MCF 10A (cell line): ENCODE data around the gene BRDT. TPM values are rescaled to one million over a fixed set of nuclear protein-coding genes. Genes with fewer than 3 reads are reported as not detected.

Experiments
- BruUV-seq: library from RNA; stranded (reverse); fragments of 400-500 nt; replicated peaks from 2 replicates; lab custom pipeline; 2021; lab: Mats Ljungman, UMichigan
- CTCF ChIA-PET: fragments of 300-600 bp; sonication (Branson Sonifier 250); formaldehyde crosslinking; extraction: SDS; loops from one replicate; lab custom pipeline; 2021; ENCODE audit warnings: antibody characterized with exemption, inconsistent platforms; lab: Yijun Ruan, JAX
- POLR2A ChIA-PET: fragments of 300-600, 350-650 bp; sonication (Branson Sonifier 250); formaldehyde crosslinking; extraction: SDS; loops from one replicate; lab custom pipeline; 2020; ENCODE audit warnings: antibody characterized with exemption, inconsistent platforms; lab: Yijun Ruan, JAX
- DNase-seq: peaks from one replicate; pipeline ENCODE4 v3.0.0-alpha.2; 2018; ENCODE audit not compliant: unreplicated experiment
- H3K27ac Mint-ChIP-seq: one replicate; pipeline ENCODE4 v1.8.0; 2022; ENCODE audit warnings: mild to moderate bottlenecking, low read depth, mixed read lengths; ENCODE audit not compliant: unreplicated experiment
- H3K27me3 Mint-ChIP-seq: one replicate; pipeline ENCODE4 v1.8.0; 2022; ENCODE audit warnings: mixed read lengths; ENCODE audit not compliant: insufficient read depth, unreplicated experiment
- H3K36me3 Mint-ChIP-seq: one replicate; pipeline ENCODE4 v1.8.0; 2022; ENCODE audit warnings: mild to moderate bottlenecking, moderate library complexity, mixed read lengths; ENCODE audit not compliant: insufficient read depth, unreplicated experiment
- H3K4me1 Mint-ChIP-seq: one replicate; pipeline ENCODE4 v1.8.0; 2022; ENCODE audit warnings: mixed read lengths; ENCODE audit not compliant: insufficient read depth, unreplicated experiment
- H3K4me3 Mint-ChIP-seq: one replicate; pipeline ENCODE4 v1.8.0; 2022; ENCODE audit warnings: mild to moderate bottlenecking, moderate library complexity, mixed read lengths; ENCODE audit not compliant: unreplicated experiment
- H3K9me3 Mint-ChIP-seq: one replicate; pipeline ENCODE4 v1.8.0; 2022; ENCODE audit warnings: mixed read lengths; ENCODE audit not compliant: unreplicated experiment
- CTCF ChIP-seq: fragments of 200-600 bp; IDR thresholded peaks from one replicate; pipeline ENCODE4 v1.8.0; 2022; ENCODE audit warnings: antibody characterized with exemption, mild to moderate bottlenecking; ENCODE audit not compliant: unreplicated experiment
- intact Hi-C: fragments of 100-400 bp; cut with micrococcal nuclease; formaldehyde crosslinking; loops from 2 replicates; pipeline ENCODE4 v1.14.1; 2022
- total RNA-seq: library from RNA; stranded (reverse); gene quantifications from 2 replicates; pipeline ENCODE4 v1.2.3, GENCODE V29; 2022

The BRDT gene
- total RNA-seq, 1 experiment from 2014 or later: not detected

GRCh38 chr1:91997607-91998195, 48.5 kb downstream of the BRDT start:
- Mint-ChIP-seq H3K27me3 (no peaks in the 10 kb centered on the region), H3K4me1 (no peaks in the 10 kb centered on the region), H3K9me3 (no peaks in the 10 kb centered on the region), H3K27ac (no peak overlapping the region), H3K36me3 (no peaks in the 10 kb centered on the region), H3K4me3 (no peak overlapping the region)
- peak; percentile 55 for TF ChIP-seq CTCF
- ChIA-PET POLR2A (interaction anchor here (0.8 kb wide), 1 partner anchor 283 kb away, joined by 4 read pairs; no protein-coding TSS in a partner anchor), CTCF (interaction anchor here (0.6 to 3.0 kb wide), 30 partner anchors 8 to 773 kb away, joined by 3 to 26 read pairs (median 4); partner anchors contain the start of genes GLMN and RPAP2)
- peak; percentile 75 for DNase-seq
- intact Hi-C loops: loop anchor here (1.0 to 2.0 kb wide), 2 partner anchors 294 to 301 kb away; partner anchors contain the start of genes GLMN and RPAP2
- BruUV-seq: no TSS peak

- ChIA-PET POLR2A (interaction anchor here (1.5 to 1.6 kb wide), 2 partner anchors 11 to 77 kb away, joined by 3 read pairs; no protein-coding TSS in a partner anchor), CTCF (interaction anchor here (1.1 kb wide), 1 partner anchor 287 kb away, joined by 3 read pairs; no protein-coding TSS in a partner anchor)
- H3K36me3 Mint-ChIP-seq: no peaks in the 10 kb centered on the region
- intact Hi-C loops: no loop called here
- no peak for TF ChIP-seq CTCF
- no peak for DNase-seq
- no peak overlapping the region for H3K4me3 Mint-ChIP-seq
- H3K27me3 Mint-ChIP-seq: no peaks in the 10 kb centered on the region
- H3K9me3 Mint-ChIP-seq: no peaks in the 10 kb centered on the region
- no peaks in the 10 kb centered on the region for H3K4me1 Mint-ChIP-seq
- no TSS peak for BruUV-seq
- no peak overlapping the region for H3K27ac Mint-ChIP-seq
Observed at GRCh38 chr1:92004129-92004528, 54.9 kb downstream of the BRDT start.

GRCh38 chr1:92013923-92014322, 64.7 kb downstream of the BRDT start:
- CTCF ChIA-PET: no interaction called here
- Mint-ChIP-seq H3K4me1 (no peaks in the 10 kb centered on the region), H3K27me3 (no peaks in the 10 kb centered on the region), H3K4me3 (no peak overlapping the region), H3K9me3 (no peaks in the 10 kb centered on the region), H3K27ac (no peak overlapping the region), H3K36me3 (no peaks in the 10 kb centered on the region)
- DNase-seq: no peak
- no peak for TF ChIP-seq CTCF
- POLR2A ChIA-PET: interaction anchor here (1.5 kb wide), 1 partner anchor 9 kb away, joined by 3 read pairs; no protein-coding TSS in a partner anchor
- no TSS peak for BruUV-seq
- intact Hi-C loops: no loop called here

GRCh38 chr1:92016720-92017316, 67.6 kb downstream of the BRDT start:
- CTCF ChIA-PET: interaction anchor here (0.6 kb wide), 1 partner anchor 43 kb away, joined by 3 read pairs; no protein-coding TSS in a partner anchor
- no TSS peak for BruUV-seq

More at GRCh38 chr1:92016720-92017316, 67.6 kb downstream of the BRDT start:
- H3K27me3 Mint-ChIP-seq: no peaks in the 10 kb centered on the region
- H3K4me3 Mint-ChIP-seq: no peak overlapping the region
- H3K4me1 Mint-ChIP-seq: no peaks in the 10 kb centered on the region
- POLR2A ChIA-PET: no interaction called here
- DNase-seq: no peak
- no peak overlapping the region for H3K27ac Mint-ChIP-seq
- no peaks in the 10 kb centered on the region for H3K36me3 Mint-ChIP-seq
- H3K9me3 Mint-ChIP-seq: no peaks in the 10 kb centered on the region
- TF ChIP-seq CTCF: no peak
- intact Hi-C loops: no loop called here
